HS-5 (cell line): ENCODE data around the gene PCNX4.

Experiments
- DNase-seq: peaks from one replicate; pipeline ENCODE4 v3.0.0-alpha.2; 2012; ENCODE audit warnings: low read depth

PCNX4 gene

DNA sequence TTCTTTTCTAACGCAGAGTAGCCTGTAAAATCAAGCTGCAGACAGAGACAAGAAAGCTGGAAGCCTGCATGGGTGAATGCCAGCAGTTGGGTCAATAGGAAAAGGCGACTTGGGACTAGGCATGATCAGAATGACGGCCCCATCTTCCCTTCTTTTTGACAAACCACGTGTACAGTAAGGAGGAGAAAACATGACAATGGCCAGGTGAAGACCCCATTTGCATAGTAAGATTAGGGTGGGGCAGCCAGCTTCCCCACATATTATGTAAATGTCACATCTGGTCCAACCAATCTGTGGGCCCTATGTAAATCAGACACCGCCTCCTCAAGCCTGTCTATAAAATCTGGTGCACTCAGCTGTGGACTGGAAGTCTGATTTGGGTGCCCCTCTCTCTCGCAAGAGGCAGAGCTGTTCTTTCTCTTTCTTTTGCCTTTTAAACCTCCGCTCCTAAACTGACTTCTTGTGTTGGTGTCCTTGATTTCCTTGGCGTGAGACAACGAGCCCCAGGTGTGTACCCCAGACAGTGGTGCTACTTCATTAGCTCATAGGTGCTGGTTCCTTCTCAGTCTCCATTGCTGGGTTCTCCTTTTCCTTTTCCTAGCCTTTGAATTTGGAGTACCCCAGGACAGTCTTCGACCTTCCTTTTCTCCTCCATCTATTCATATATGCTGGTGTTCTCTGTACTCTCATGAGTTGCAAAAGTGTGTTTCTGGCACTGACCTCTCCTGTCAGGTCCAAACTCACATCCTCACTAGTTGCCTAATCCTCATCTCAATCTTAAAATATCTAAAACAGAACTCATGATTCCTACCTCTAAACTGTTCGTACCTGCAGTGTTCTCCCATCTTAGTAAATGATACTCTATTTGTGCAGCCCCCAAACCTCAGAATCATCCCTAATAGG lies 82.9 kb downstream of the PCNX4 start:
- no peak for DNase-seq

- DNase-seq = no peak
Observed at GRCh38 chr14:60175255-60175902, 83.7 kb downstream of the PCNX4 start.

DNA sequence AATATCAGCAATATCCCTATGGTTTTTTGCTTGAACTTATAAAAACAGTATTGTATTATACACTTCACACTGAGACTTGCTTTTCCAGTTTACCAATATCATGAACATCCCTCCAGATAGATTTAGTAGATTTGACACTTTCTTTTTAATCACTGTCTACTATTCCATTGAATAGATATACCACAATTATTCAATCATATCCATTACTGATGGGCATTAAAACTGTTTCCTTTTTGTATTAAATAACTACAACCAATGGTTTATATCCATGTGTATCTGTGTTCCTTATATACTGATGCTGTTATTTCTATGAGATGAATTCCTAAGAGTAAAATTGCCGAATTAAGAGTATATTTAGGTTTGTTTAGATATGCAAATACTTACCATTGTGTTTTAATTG lies 86.4 kb downstream of the PCNX4 start:
- no peak for DNase-seq

GRCh38 chr14:60178820-60179219 lies 87.1 kb downstream of the PCNX4 start:
- DNase-seq = no peak

DNA sequence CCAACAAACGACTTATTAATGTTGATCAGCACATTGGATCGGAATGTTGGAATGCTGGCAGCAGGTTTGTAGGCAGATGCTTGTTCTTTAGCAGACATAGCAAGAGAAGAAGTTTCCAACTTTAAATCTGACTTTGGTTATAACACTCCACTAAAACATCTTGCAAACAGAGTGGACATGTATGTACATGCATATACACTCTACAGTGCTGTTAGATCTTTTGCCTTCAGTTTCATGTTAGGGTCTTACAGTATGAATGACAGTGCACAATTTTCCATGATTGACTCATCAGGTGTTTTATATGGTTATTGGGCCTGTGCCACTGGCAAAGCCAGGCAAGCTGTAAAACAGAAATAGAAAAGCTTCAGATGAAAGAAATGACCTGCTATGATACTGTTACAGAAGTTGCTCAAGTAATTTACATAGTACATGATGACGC lies 87.7 kb downstream of the PCNX4 start:
- no peak for DNase-seq

DNA sequence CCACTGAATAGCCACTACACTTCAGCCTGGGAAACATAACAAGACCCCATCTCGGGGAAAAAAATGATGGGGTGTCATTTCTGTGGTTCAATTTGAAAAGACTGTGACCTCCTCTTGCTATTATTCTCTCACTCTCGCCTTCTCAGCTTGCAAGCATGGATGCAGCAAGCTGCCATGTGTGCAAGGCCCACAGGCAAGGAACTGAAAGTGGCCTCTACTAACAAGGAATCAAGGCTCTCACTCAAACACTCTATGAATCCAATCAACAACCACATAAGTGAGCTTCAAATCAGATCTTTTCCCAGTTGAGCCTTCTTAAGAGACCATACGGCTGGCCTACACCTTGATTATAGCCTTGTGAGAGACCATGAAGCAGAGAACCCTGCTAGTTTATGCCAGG lies 91.4 kb downstream of the PCNX4 start:
- DNase-seq = no peak

- no peak for DNase-seq
Observed at GRCh38 chr14:60183741-60184140, 92.0 kb downstream of the PCNX4 start.

GRCh38 chr14:60184146-60184904 lies 92.6 kb downstream of the PCNX4 start:
- no peak for DNase-seq

DNA sequence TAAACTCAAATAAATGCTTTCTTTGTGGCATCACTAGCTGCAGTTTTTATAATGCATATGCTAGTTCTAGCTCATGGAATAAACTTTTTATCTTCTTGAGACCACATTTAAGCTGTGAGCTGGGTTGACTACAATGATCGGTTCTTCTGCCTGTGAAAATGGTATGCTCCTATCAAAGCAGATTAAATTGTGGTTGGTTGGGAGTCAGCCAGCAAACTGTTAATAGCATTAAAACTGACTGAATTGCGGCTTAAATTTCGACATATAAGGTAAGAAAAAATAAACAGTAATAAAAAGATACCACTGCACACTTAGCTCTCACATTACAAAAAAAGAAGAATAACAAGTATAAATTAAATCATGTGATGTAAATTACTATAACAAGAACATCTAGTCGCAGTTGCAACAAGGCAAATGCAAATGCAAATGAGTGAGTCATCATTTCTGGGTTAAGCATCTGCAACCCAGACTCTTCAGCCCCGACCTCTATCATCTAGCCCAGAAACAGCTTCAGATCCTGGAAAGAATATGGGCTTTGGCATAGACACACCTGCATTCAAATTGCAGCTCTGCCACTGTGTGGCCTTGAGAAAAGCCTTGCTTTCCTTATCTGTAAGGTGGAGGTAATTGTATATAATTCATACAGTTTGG lies 93.3 kb downstream of the PCNX4 start:
- no peak for DNase-seq

DNA sequence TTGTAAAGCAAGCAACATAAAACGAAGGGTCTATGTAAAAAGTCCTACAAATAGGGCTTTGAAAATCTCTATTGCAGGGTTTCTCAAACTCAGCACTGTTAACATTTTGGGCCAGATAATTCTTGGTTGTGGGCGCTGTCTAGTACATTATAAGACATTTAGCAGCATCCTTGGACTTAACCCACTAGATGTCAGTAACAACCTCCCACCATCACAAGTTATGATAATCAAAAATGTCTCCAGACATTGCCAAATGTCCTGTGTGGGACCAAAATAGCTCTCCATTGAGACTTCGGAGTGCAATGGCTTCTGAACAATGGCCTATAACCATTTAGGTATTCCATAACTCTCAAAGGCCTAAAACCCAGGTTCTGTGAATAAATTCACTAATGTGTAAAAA lies 96.4 kb downstream of the PCNX4 start:
- no peak for DNase-seq

- no peak for DNase-seq
Observed at GRCh38 chr14:60188696-60189095, 97.0 kb downstream of the PCNX4 start.

- no peak for DNase-seq
Observed at GRCh38 chr14:60189923-60190840, 98.5 kb downstream of the PCNX4 start.

DNA sequence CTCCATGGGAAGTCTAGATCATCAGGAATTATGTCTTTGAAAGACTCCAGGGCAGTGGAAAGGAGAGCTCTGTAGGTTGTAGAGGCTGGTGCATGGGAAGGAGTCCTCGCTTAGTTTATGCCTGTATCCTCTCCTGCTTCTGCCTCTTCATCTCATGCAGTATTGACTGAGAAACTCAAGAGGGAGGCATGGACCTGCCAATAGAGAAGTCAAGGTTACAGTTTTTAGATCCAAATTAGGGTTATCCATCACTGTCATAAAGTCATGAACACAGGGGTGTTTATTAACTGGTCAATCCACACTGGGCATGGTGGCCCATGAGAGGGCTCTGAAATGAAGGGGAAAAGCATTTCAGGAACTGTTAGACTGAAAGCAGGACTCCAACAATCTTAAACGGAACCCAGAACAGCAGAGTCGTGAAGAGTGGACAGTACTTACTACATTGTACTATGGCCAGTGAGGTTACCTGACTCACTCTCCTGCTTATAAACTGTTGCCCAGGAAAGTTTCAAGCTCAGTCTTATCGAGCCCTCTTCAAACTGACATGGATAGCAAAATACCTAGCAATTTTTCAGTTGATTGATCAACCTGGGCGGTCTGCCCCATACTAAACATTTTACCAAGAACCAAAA lies 103.6 kb downstream of the PCNX4 start:
- no peak for DNase-seq

DNA sequence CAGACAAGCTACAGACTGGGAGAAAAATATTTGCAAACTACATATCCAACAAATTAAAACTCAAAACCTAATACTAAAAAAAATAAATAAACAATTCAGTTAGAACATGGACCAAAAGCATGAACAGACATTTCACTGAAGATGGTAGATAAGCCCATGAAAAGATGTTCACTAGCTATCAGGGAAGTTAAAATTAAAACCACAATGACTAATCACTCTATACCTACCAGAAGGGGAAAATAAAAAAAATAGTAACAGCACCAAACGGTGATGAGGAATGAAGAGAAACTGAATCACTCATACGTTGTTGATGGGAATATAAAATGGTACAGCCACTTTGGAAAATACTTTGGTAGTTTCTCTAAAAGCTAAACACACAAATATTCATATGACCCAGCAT lies 104.6 kb downstream of the PCNX4 start:
- DNase-seq = no peak

- no peak for DNase-seq
Observed at GRCh38 chr14:60197629-60198303, 106.0 kb downstream of the PCNX4 start.

- no peak for DNase-seq
Observed at GRCh38 chr14:60199321-60199720, 107.6 kb downstream of the PCNX4 start.

- no peak for DNase-seq
Observed at GRCh38 chr14:60204104-60204842, 112.5 kb downstream of the PCNX4 start.

DNA sequence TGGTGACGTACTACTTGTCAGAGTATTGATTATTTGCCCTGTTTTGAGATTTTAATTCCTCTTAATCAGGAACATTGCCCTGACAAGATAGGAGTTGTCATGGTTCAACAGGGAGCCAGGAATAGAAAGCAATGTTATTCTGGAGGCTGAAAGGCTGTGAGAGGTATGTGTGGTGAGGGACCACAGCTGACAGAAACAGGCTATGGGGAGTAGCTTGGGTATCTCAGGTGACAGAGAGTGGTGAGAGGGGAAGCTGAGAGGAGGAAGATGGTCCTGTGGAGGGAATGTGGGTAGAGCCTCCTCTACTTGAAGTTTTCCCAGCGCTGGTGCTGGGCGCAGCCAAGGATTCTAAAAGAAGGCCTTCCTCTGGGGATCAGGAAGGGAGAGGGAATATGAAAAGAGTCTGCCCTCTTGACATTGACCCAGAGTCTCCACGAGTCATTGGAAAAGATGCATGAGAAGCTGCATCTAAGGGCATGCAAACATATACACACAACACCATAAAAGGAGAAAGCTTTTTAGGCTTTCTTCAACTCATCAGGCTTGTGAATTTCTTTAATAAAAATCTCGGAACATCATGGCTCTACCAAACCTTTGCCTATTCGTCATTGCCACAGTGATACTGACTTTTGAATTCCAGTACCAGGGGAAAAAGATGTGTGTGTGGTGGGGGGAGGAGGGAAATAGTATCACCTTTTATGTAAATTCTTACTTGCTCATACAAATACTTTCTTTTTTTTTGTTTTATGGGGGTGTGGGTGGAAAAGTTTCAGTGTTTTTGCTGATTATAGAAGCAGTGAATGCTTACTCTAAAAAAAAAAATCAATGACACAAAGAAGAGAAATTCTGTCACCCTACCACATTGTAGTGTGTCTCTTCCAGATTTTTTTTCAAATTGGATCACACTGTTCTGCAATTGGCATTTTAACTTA lies 113.4 kb downstream of the PCNX4 start:
- DNase-seq = no peak
